Kidney (tissue), 14 donors: Measurements from ENCODE around the gene JAZF1. TPM values are rescaled to one million over a fixed set of nuclear protein-coding genes. Genes with fewer than 3 reads are reported as not detected.

Source experiments
- DNase-seq, 5 donors: peaks; one replicate each; pipeline ENCODE4 v3.0.0-alpha.2; 2013 to 2020
- FAIRE-seq: peaks from 2 replicates; lab custom pipeline; 2012; peaks lifted over from hg19 to GRCh38; lab: Jason Lieb, UNC
- H3K27ac ChIP-seq, 2 donors: one replicate each; pipeline ENCODE4 v1.7.0; 2013; ENCODE audit warnings: low read depth in 2 of 2, low read length in 2 of 2, inconsistent platforms in 1 of 2
- H3K27me3 ChIP-seq: one replicate; pipeline ENCODE4 v1.7.1; 2013; ENCODE audit warnings: low read length, inconsistent platforms; ENCODE audit not compliant: control insufficient read depth, insufficient read depth
- H3K36me3 ChIP-seq, 3 donors: one replicate each; pipeline versions ENCODE4 v1.7.0 to v1.7.1; 2013; ENCODE audit warnings: low read length in 3 of 3, control low read depth in 1 of 3, inconsistent platforms in 1 of 3; ENCODE audit not compliant: insufficient read depth in 3 of 3, control insufficient read depth in 2 of 3
- H3K4me1 ChIP-seq, 3 donors: one replicate each; pipeline versions ENCODE4 v1.7.0 to v1.7.1; 2013; ENCODE audit warnings: low read length in 3 of 3, inconsistent platforms in 1 of 3, low read depth in 1 of 3; ENCODE audit not compliant: control insufficient read depth in 2 of 3, insufficient read depth in 2 of 3
- H3K4me3 ChIP-seq, 3 donors: one replicate each; pipeline versions ENCODE4 v1.7.0 to v1.8.1; 2013; ENCODE audit warnings: low read length in 3 of 3, control low read depth in 1 of 3, inconsistent platforms in 1 of 3
- H3K9ac ChIP-seq, 3 donors: one replicate each; pipeline versions ENCODE4 v1.7.0 to v1.7.1; 2013; ENCODE audit warnings: low read length in 3 of 3, control low read depth in 1 of 3, inconsistent platforms in 1 of 3
- H3K9me3 ChIP-seq, 3 donors: one replicate each; pipeline versions ENCODE4 v1.7.0 to v1.7.1; 2013; ENCODE audit warnings: low read length in 3 of 3, control low read depth in 1 of 3, inconsistent platforms in 1 of 3; ENCODE audit not compliant: control insufficient read depth in 2 of 3, insufficient read depth in 1 of 3
- intact Hi-C: fragments of 100-400 bp; cut with DNase I; formaldehyde crosslinking; loops from one replicate; pipeline ENCODE4 v1.11.1; 2022
- polyA plus RNA-seq: library from polyadenylated mRNA; stranded (reverse); fragments of 350-450 nt; fragmentation: Illumina TruSeq; extraction: RNeasy Lipid Tissue Mini Kit (QIAGEN cat#74804); gene quantifications from one replicate; pipeline ENCODE4 v1.2.3, GENCODE V29; 2014; ENCODE audit warnings: low read depth, low replicate concordance; ENCODE audit not compliant: insufficient read depth
- total RNA-seq: library from RNA; stranded (reverse); fragmentation: NEBNext Ultra II Directional; extraction: Animal tissue kit (Norgen Biotek cat#: 25700); gene quantifications from one replicate; pipeline ENCODE4 v1.2.1, GENCODE V29; 2021
- TF ChIP-seq, protein P1 (sequence below): IDR thresholded peaks from 3 replicates; pipeline ENCODE4 v1.5.1; 2012; ENCODE audit warnings: mild to moderate bottlenecking, moderate library complexity, borderline replicate concordance; ENCODE audit not compliant: insufficient read depth; ENCODE audit errors: extremely low read depth
- donor health status: control.
- donor health status: control.
- donor health status: control.
- donor health status: control.
- donor health status: control.
- donor health status: DM: yes; HTN: yes; CAD: no.
- donor health status: Normal renal cell carcinoma (clear cell type).

JAZF1 gene
- total and polyA plus RNA-seq, 2 donors from 2014 or later, result 5.7 to 13.1 TPM

DNA sequence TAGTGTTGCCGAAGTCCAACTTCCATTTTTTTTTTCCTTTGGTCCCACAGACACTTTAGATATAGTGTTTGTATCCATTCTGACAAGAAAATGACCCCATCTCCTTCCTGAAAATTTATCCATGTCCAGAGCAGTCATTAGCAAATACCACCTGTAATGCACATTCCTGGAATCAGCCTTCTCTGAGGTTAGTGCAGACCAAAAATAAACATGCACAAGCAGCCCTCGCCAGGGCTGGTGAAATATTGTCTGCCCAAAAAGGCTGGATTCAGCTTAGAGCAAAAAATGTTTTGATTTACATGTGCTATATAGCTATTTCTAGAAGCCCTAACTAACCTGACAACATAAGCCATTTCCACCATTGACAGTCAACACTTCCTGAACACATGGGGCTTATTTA is 294.9 kb downstream of the JAZF1 start:
- no peak for FAIRE-seq

GRCh38 chr7:27883696-27884095 is 296.9 kb downstream of the JAZF1 start:
- TF ChIP-seq, protein P1, sequence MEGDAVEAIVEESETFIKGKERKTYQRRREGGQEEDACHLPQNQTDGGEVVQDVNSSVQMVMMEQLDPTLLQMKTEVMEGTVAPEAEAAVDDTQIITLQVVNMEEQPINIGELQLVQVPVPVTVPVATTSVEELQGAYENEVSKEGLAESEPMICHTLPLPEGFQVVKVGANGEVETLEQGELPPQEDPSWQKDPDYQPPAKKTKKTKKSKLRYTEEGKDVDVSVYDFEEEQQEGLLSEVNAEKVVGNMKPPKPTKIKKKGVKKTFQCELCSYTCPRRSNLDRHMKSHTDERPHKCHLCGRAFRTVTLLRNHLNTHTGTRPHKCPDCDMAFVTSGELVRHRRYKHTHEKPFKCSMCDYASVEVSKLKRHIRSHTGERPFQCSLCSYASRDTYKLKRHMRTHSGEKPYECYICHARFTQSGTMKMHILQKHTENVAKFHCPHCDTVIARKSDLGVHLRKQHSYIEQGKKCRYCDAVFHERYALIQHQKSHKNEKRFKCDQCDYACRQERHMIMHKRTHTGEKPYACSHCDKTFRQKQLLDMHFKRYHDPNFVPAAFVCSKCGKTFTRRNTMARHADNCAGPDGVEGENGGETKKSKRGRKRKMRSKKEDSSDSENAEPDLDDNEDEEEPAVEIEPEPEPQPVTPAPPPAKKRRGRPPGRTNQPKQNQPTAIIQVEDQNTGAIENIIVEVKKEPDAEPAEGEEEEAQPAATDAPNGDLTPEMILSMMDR, result no peak
- no peaks in the 10 kb centered on the region for H3K27me3 ChIP-seq
- peaks cover 0 to 3% (median 0%) of the 10 kb centered on the region in 3 donors for H3K4me1 ChIP-seq
- no peak overlapping the region for H3K9ac ChIP-seq
- no peak overlapping the region for H3K4me3 ChIP-seq
- peak in 1 of 5 donors; percentile 25 for DNase-seq
- intact Hi-C loops, result no loop called here
- no peak for FAIRE-seq
- H3K36me3 ChIP-seq, result no peaks in the 10 kb centered on the region
- H3K27ac ChIP-seq, result no peak overlapping the region
- H3K9me3 ChIP-seq, result no peaks in the 10 kb centered on the region

More for the DNA sequence above, 294.9 kb downstream of the JAZF1 start:
- intact Hi-C loops, result no loop called here
- no peak for DNase-seq
- Histone ChIP-seq H3K4me3 (no peak overlapping the region), H3K36me3 (no peaks in the 10 kb centered on the region), H3K27me3 (no peaks in the 10 kb centered on the region), H3K9ac (no peak overlapping the region), H3K4me1 (peaks cover 0 to 3% (median 0%) of the 10 kb centered on the region in 3 donors), H3K27ac (no peak overlapping the region), H3K9me3 (no peaks in the 10 kb centered on the region)
- TF ChIP-seq, protein P1, result no peak

GRCh38 chr7:27876756-27877155 is 303.8 kb downstream of the JAZF1 start:
- H3K4me1 ChIP-seq, result peaks cover 0 to 36% (median 27%) of the 10 kb centered on the region in 3 donors
- no peak for DNase-seq
- no peaks in the 10 kb centered on the region for H3K27me3 ChIP-seq
- intact Hi-C loops, result no loop called here
- H3K27ac ChIP-seq, result peak overlapping the region in 1 of 2 donors; percentile 5
- no peak overlapping the region for H3K9ac ChIP-seq
- TF ChIP-seq, protein P1, result no peak
- H3K9me3 ChIP-seq, result no peaks in the 10 kb centered on the region
- FAIRE-seq, result no peak
- no peak overlapping the region for H3K4me3 ChIP-seq
- no peaks in the 10 kb centered on the region for H3K36me3 ChIP-seq

- Histone ChIP-seq H3K9me3 (no peaks in the 10 kb centered on the region), H3K4me1 (peaks cover 0 to 36% (median 27%) of the 10 kb centered on the region in 3 donors), H3K4me3 (no peak overlapping the region), H3K36me3 (no peaks in the 10 kb centered on the region), H3K27ac (peak overlapping the region in 1 of 2 donors; percentile 52), H3K27me3 (no peaks in the 10 kb centered on the region), H3K9ac (no peak overlapping the region)
- TF ChIP-seq, protein P1, result no peak
- FAIRE-seq, result no peak
- no peak for DNase-seq
- intact Hi-C loops, result no loop called here
Observed at GRCh38 chr7:27875832-27876231, 304.8 kb downstream of the JAZF1 start.
